Trophoblast cell (in vitro differentiated cells and primary cell): ENCODE measurements around the gene RGS7.
"Not testable (repeated sequence)": the region's sequence is repeated elsewhere in the genome, so short reads cannot be mapped to it uniquely, and the experiment has no call there.

Experiments
- DNase-seq, 2 donors: peaks; one replicate each; pipeline ENCODE4 v3.0.0-alpha.2; 2016
- H2AFZ ChIP-seq: 2 replicates; pipeline ENCODE4 v1.6.1; 2013; ENCODE audit warnings: low read length, moderate library complexity, mild to moderate bottlenecking; ENCODE audit not compliant: insufficient read depth, poor library complexity
- H2AK5ac ChIP-seq: 2 replicates; pipeline ENCODE4 v1.6.1; 2013; ENCODE audit warnings: mild to moderate bottlenecking, low read length
- H2BK120ac ChIP-seq: 2 replicates; pipeline ENCODE4 v1.6.1; 2013; ENCODE audit warnings: low read length, mild to moderate bottlenecking, moderate library complexity; ENCODE audit not compliant: insufficient read depth, poor library complexity
- H2BK12ac ChIP-seq: 2 replicates; pipeline ENCODE4 v1.6.1; 2013; ENCODE audit warnings: mild to moderate bottlenecking, low read length, moderate library complexity
- H2BK5ac ChIP-seq: 2 replicates; pipeline ENCODE4 v1.6.1; 2013; ENCODE audit warnings: low read length, low read depth, moderate library complexity, mild to moderate bottlenecking; ENCODE audit not compliant: poor library complexity
- H3K14ac ChIP-seq: 2 replicates; pipeline ENCODE4 v1.6.1; 2013; ENCODE audit warnings: mild to moderate bottlenecking, low read length
- H3K18ac ChIP-seq: 2 replicates; pipeline ENCODE4 v1.6.1; 2013; ENCODE audit warnings: mild to moderate bottlenecking, low read length
- H3K23ac ChIP-seq: 2 replicates; pipeline ENCODE4 v1.6.1; 2013; ENCODE audit warnings: low read length
- H3K27ac ChIP-seq: 2 replicates; pipeline ENCODE4 v1.5.1; 2013; ENCODE audit warnings: low read depth, mild to moderate bottlenecking, inconsistent platforms, low read length, moderate library complexity
- H3K27me3 ChIP-seq: 2 replicates; pipeline ENCODE4 v1.6.1; 2013; ENCODE audit warnings: inconsistent platforms, mild to moderate bottlenecking, low read length, moderate library complexity; ENCODE audit not compliant: insufficient read depth
- H3K36me3 ChIP-seq, 2 experiments: 1 replicate in 1 of 2; 2 replicates in 1 of 2; pipeline ENCODE4 v1.6.1; 2013; ENCODE audit warnings: low read length in 2 of 2, mild to moderate bottlenecking in 2 of 2, moderate library complexity in 1 of 2; ENCODE audit not compliant: insufficient read depth in 2 of 2, control insufficient read depth in 1 of 2
- H3K4ac ChIP-seq: 2 replicates; pipeline ENCODE4 v1.6.1; 2013; ENCODE audit warnings: low read depth, mild to moderate bottlenecking, low read length, moderate library complexity
- H3K4me1 ChIP-seq, 2 experiments: 1 replicate in 1 of 2; 2 replicates in 1 of 2; pipeline ENCODE4 v1.6.1; 2013; ENCODE audit warnings: low read length in 2 of 2, mild to moderate bottlenecking in 2 of 2, moderate library complexity in 1 of 2; ENCODE audit not compliant: insufficient read depth in 2 of 2, control insufficient read depth in 1 of 2
- H3K4me2 ChIP-seq: 2 replicates; pipeline ENCODE4 v1.6.1; 2013; ENCODE audit warnings: inconsistent platforms, mild to moderate bottlenecking, low read length, moderate library complexity
- H3K4me3 ChIP-seq: 2 replicates; pipeline ENCODE4 v1.5.1; 2013; ENCODE audit warnings: mild to moderate bottlenecking, low read depth, low read length, inconsistent platforms
- H3K79me1 ChIP-seq: one replicate; pipeline ENCODE4 v1.6.1; 2013; ENCODE audit warnings: low read length
- H3K79me2 ChIP-seq: 2 replicates; pipeline ENCODE4 v1.6.1; 2013; ENCODE audit warnings: low read length, mild to moderate bottlenecking; ENCODE audit not compliant: control insufficient read depth, insufficient read depth, poor library complexity
- H3K9ac ChIP-seq: 2 replicates; pipeline ENCODE4 v1.6.1; 2013; ENCODE audit warnings: mild to moderate bottlenecking, low read length
- H3K9me3 ChIP-seq: 2 replicates; pipeline ENCODE4 v1.6.1; 2013; ENCODE audit warnings: low read depth, mild to moderate bottlenecking, control low read depth, inconsistent platforms, low read length; ENCODE audit not compliant: insufficient read depth
- H4K12ac ChIP-seq: 2 replicates; pipeline ENCODE4 v1.6.1; 2013; ENCODE audit warnings: low read depth, mild to moderate bottlenecking, low read length, moderate library complexity
- H4K8ac ChIP-seq: 2 replicates; pipeline ENCODE4 v1.6.1; 2013; ENCODE audit warnings: low read depth, mild to moderate bottlenecking, low read length, moderate library complexity
- H4K91ac ChIP-seq: one replicate; pipeline ENCODE4 v1.6.1; 2013; ENCODE audit warnings: low read depth, mild to moderate bottlenecking, low read length, moderate library complexity
- WGBS: extraction: QIAGEN DNeasy Blood & Tissue Kit; methylation state at CpG from one replicate; pipeline ENCODE4 v1.1.7; 2013; ENCODE audit warnings: missing lambda C conversion rate; ENCODE audit not compliant: insufficient read length, insufficient coverage; ENCODE audit errors: extremely low coverage; 5-methylcytosine and 5-hydroxymethylcytosine counted together

Gene RGS7

DNA sequence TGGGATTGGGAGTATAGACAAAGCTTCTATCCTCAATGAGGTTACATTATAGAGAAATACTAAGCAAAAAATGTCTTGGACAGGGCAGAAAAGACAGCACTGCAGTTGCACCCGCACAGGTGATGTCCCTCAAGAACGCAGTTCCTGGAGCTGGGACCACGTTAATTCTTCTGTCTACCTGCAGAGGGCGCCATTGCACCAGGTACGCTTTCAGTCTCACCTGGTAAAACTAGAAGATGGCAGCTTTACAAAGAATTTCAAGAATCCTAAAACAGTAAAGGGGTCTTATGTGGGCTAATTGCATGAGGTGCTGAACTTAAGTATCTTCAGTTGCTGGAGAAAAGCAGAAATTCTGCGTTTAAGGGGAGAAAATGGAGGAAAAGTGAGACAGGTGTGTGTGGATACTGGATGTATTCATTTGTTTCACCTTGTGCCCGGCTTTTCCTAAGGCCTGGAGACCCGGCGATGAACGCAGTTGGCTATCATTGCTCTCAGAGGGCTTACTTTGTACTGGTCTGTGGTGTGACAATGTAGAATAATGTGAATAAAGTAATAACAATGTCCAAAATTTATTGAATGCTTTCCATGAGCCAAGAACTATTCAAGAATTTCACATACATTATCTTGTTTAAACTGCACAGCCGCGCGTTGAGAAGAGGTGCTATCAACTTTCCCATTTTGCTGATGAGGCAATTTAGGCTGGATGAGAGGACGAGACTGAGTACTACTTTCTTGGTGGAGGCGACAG, 468.8 kb downstream of the RGS7 start:
- H3K9me3 ChIP-seq: no peaks in the 10 kb centered on the region
- no peak overlapping the region for H3K4me2 ChIP-seq
- no peak overlapping the region for H3K4ac ChIP-seq
- H4K12ac ChIP-seq: no peak overlapping the region
- no peak overlapping the region for H2BK120ac ChIP-seq
- whole genome bisulfite sequencing: no CpG with 5 or more reads among the region's 15 CpGs
- H3K9ac ChIP-seq: no peak overlapping the region
- no peak overlapping the region for H4K91ac ChIP-seq
- peak; percentile 7 to 58 for DNase-seq
- no peaks in the 10 kb centered on the region for H3K4me1 ChIP-seq
- no peaks in the 10 kb centered on the region for H3K79me2 ChIP-seq
- no peak overlapping the region for H2AK5ac ChIP-seq
- H2BK5ac ChIP-seq: no peak overlapping the region
- no peak overlapping the region for H3K4me3 ChIP-seq
- no peak overlapping the region for H3K23ac ChIP-seq
- no peak overlapping the region for H3K18ac ChIP-seq
- H3K27me3 ChIP-seq: no peaks in the 10 kb centered on the region
- no peaks in the 10 kb centered on the region for H3K79me1 ChIP-seq
- no peak overlapping the region for H3K14ac ChIP-seq
- no peak overlapping the region for H4K8ac ChIP-seq
- no peak overlapping the region for H3K27ac ChIP-seq
- H2BK12ac ChIP-seq: peak overlapping the region; percentile 13
- H2AFZ ChIP-seq: no peak overlapping the region
- H3K36me3 ChIP-seq: no peaks in the 10 kb centered on the region

DNA sequence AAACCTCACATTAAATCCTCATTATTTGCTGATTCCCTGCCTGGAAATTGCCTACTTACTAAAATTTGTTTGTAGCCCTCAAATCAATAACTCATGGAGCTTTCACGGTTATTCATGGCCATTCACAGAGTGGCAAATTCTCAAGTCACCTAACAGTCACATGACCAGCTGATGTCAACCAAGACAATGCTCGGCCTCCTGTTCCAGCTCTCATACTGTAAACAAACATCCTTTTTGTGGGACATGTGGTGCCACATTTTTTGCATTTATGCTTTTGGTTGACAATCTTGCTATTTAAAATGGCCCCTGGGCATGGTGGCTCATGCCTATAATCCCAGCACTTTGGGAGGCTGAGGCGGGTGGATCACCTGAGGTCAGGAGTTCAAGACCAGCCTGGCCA, 473.5 kb downstream of the RGS7 start:
- H3K4me2 ChIP-seq: no peak overlapping the region
- no peak overlapping the region for H3K9ac ChIP-seq
- H3K23ac ChIP-seq: no peak overlapping the region

GRCh38 chr1:240882656-240883308, 474.2 kb downstream of the RGS7 start:
- H3K9ac ChIP-seq, H3K27me3 ChIP-seq, H2BK120ac ChIP-seq, H2AK5ac ChIP-seq, H3K4me3 ChIP-seq, DNase-seq, H2BK12ac ChIP-seq, H3K14ac ChIP-seq, H3K23ac ChIP-seq, H2AFZ ChIP-seq, H3K4me2 ChIP-seq, H3K9me3 ChIP-seq, H3K18ac ChIP-seq, H3K36me3 ChIP-seq, H3K79me2 ChIP-seq, H4K8ac ChIP-seq, H4K91ac ChIP-seq, H2BK5ac ChIP-seq, H3K4me1 ChIP-seq, H3K4ac ChIP-seq, H3K27ac ChIP-seq, H4K12ac ChIP-seq, H3K79me1 ChIP-seq: not testable (repeated sequence)
- no CpG with 5 or more reads among the region's 6 CpGs for WGBS

More for the DNA sequence above, 473.5 kb downstream of the RGS7 start:
- Histone ChIP-seq H2BK12ac (no peak overlapping the region), H3K36me3 (no peaks in the 10 kb centered on the region), H3K4ac (no peak overlapping the region), H2AFZ (no peak overlapping the region), H2AK5ac (no peak overlapping the region), H3K18ac (no peak overlapping the region), H4K12ac (no peak overlapping the region), H2BK120ac (no peak overlapping the region), H4K8ac (no peak overlapping the region), H3K27me3 (no peaks in the 10 kb centered on the region), H3K9me3 (no peaks in the 10 kb centered on the region), H3K79me1 (no peaks in the 10 kb centered on the region), H3K14ac (no peak overlapping the region), H3K79me2 (no peaks in the 10 kb centered on the region), H3K4me1 (no peaks in the 10 kb centered on the region), H3K27ac (no peak overlapping the region), H2BK5ac (no peak overlapping the region), H4K91ac (no peak overlapping the region), H3K4me3 (no peak overlapping the region)
- WGBS: no CpG with 5 or more reads among the region's 3 CpGs
- DNase-seq: no peak

- WGBS: no CpG with 5 or more reads among the region's 1 CpG
- Histone ChIP-seq H3K4ac (no peak overlapping the region), H3K23ac (no peak overlapping the region), H3K9me3 (no peaks in the 10 kb centered on the region), H3K79me1 (no peaks in the 10 kb centered on the region), H3K79me2 (no peaks in the 10 kb centered on the region), H4K91ac (no peak overlapping the region), H3K36me3 (no peaks in the 10 kb centered on the region), H2BK120ac (no peak overlapping the region), H4K8ac (no peak overlapping the region), H3K4me3 (no peak overlapping the region), H3K4me1 (no peaks in the 10 kb centered on the region), H3K18ac (no peak overlapping the region), H2BK5ac (no peak overlapping the region), H2AFZ (no peak overlapping the region), H3K9ac (no peak overlapping the region), H3K4me2 (no peak overlapping the region), H4K12ac (no peak overlapping the region), H3K27me3 (no peaks in the 10 kb centered on the region), H3K14ac (no peak overlapping the region), H2BK12ac (no peak overlapping the region), H2AK5ac (no peak overlapping the region), H3K27ac (no peak overlapping the region)
- DNase-seq: no peak
These were observed 478.4 kb downstream of the RGS7 start for GRCh38 chr1:240878631-240879030.
